ENCODE data around the gene SMTN. TPM values are rescaled to one million over a fixed set of nuclear protein-coding genes. Genes with fewer than 3 reads are reported as not detected.
"Not testable (repeated sequence)": the region's sequence is repeated elsewhere in the genome, so short reads cannot be mapped to it uniquely, and the experiment has no call there.

The SMTN gene
- total and polyA plus RNA-seq, 7 experiments from 2014 or later = 1.1 to 14.9 (median 4.4) TPM

DNA sequence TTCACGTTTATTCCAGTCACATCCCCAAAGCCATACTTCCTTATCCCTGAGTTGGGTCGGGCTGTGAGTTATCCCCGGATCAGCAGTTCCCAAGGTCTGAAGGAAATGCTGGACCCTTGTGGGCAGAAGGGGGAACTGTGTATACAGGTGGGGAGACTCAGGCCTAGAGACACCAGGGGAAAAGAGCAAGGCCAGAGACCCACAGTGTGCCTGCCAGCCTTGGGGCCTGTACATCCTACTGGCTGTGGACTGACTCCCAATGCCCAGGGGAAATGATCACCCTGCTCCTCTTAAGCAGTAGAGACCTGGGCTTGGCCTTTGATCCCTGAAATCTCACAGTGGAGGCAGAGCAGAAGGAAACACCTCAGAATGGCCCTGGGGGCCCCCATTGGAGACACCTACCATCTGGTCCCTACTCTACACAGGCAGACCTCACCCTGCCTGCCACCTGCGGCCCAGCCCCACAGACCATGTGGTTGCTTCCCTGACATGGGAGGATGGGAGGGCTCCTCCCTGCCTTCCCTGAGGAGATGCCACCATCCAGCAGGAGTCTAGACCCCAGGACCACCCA lies 25.0 kb downstream of the SMTN start:
- Mint-ChIP-seq H3K27ac (peak overlapping the region; percentile 28 to 95 (median 87)), H3K27me3 (peaks cover 0 to 3% (median 0%) of the 10 kb centered on the region in 5 donors), H3K9me3 (no peaks in the 10 kb centered on the region), H3K36me3 (no peaks in the 10 kb centered on the region), H3K4me1 (peaks cover 12 to 26% (median 20%) of the 10 kb centered on the region in 7 donors), H3K4me3 (peak overlapping the region; percentile 88 to 98 (median 93))
- Histone ChIP-seq H3K4me3 (ENCODE audit: low read length) (no peak overlapping the region), H3K36me3 (ENCODE audit: control insufficient read depth in 2 of 3, insufficient read depth in 3 of 3, low read length in 3 of 3) (peaks cover 0 to 14% (median 0%) of the 10 kb centered on the region in 3 experiments), H3K27me3 (ENCODE audit: control insufficient read depth in 2 of 2, insufficient read depth in 2 of 2, low read length in 2 of 2) (no peaks in the 10 kb centered on the region), H3K27ac (ENCODE audit: low read depth, low read length) (peak overlapping the region; percentile 86), H3K9me3 (ENCODE audit: control insufficient read depth in 2 of 3, low read length in 3 of 3) (no peaks in the 10 kb centered on the region), H3K4me1 (ENCODE audit: control insufficient read depth in 2 of 2, insufficient read depth in 2 of 2, low read length in 2 of 2) (peaks cover 8 to 16% of the 10 kb centered on the region in 2 donors)
- ATAC-seq (no peak), DNase-seq (no peak)
- POLR2A ChIA-PET = no interaction called here
- CTCF ChIA-PET = no interaction called here
- intact Hi-C loops (cut with micrococcal nuclease) = loop anchor here (2.0 to 10.0 kb wide), 6 partner anchors 41 to 529 kb away; partner anchors contain the start of genes DRG1 (in 1 of the 2), PIK3IP1 (in 1 of the 2) and RNF185 (in 1 of the 2)

- Histone ChIP-seq H3K27ac (ENCODE audit: low read depth, low read length) (peak overlapping the region; percentile 86), H3K4me3 (ENCODE audit: low read length) (peak overlapping the region; percentile 94), H3K27me3 (ENCODE audit: control insufficient read depth in 2 of 2, insufficient read depth in 2 of 2, low read length in 2 of 2) (no peaks in the 10 kb centered on the region), H3K4me1 (ENCODE audit: control insufficient read depth in 2 of 2, insufficient read depth in 2 of 2, low read length in 2 of 2) (peaks cover 8 to 16% of the 10 kb centered on the region in 2 donors), H3K9me3 (ENCODE audit: control insufficient read depth in 2 of 3, low read length in 3 of 3) (no peaks in the 10 kb centered on the region), H3K36me3 (ENCODE audit: control insufficient read depth in 2 of 3, insufficient read depth in 3 of 3, low read length in 3 of 3) (peaks cover 0 to 14% (median 0%) of the 10 kb centered on the region in 3 experiments)
- ChIA-PET CTCF (interaction anchor here (0.9 to 1.7 kb wide), 2 partner anchors 22 to 138 kb away, joined by 3 to 8 read pairs; partner anchors contain the start of genes MORC2 and TUG1), POLR2A (interaction anchor here (0.8 to 2.3 kb wide), 11 partner anchors 22 to 556 kb away, joined by 3 to 12 read pairs (median 5); partner anchors contain the start of genes PIK3IP1, PISD, SLC35E4 and SMTN)
- Mint-ChIP-seq H3K27ac (peak overlapping the region; percentile 58 to 95 (median 90)), H3K36me3 (no peaks in the 10 kb centered on the region), H3K9me3 (no peaks in the 10 kb centered on the region), H3K4me1 (peaks cover 12 to 26% (median 20%) of the 10 kb centered on the region in 7 donors), H3K4me3 (peak overlapping the region; percentile 88 to 98 (median 93)), H3K27me3 (peaks cover 0 to 3% (median 0%) of the 10 kb centered on the region in 5 donors)
- ATAC-seq (no peak), DNase-seq (no peak)
- intact Hi-C loops (cut with micrococcal nuclease) = loop anchor here (1.0 to 10.0 kb wide), 14 partner anchors 22 to 528 kb away; partner anchors contain the start of genes LIMK2 (in 2 of the 2), RNF185 (in 2 of the 2), DRG1 (in 1 of the 2) and PIK3IP1 (in 1 of the 2)
Observed at GRCh38 chr22:31106731-31107177, 25.6 kb downstream of the SMTN start.

GRCh38 chr22:31107178-31107893 lies 26.2 kb downstream of the SMTN start, which contains the start of gene SELENOM:
Gene SELENOM, minus strand, starts transcription at chr22:31107568. Its CDS starts 63 bp downstream, at chr22:31107505.
- DNase-seq (peak; percentile 73 to 89 (median 84)), ATAC-seq (peak; percentile 98)
- H3K9me3 Mint-ChIP-seq = no peaks in the 10 kb centered on the region
- Histone ChIP-seq H3K4me3 (ENCODE audit: low read length) (peak within 1 kb of the TSS; percentile 94), H3K9me3 (ENCODE audit: control insufficient read depth in 2 of 3, low read length in 3 of 3) (no peaks in the 10 kb centered on the region), H3K36me3 (ENCODE audit: control insufficient read depth in 2 of 3, insufficient read depth in 3 of 3, low read length in 3 of 3) (peaks cover 0 to 14% (median 0%) of the 10 kb centered on the region in 3 experiments), H3K27ac (ENCODE audit: low read depth, low read length) (peak within 1 kb of the TSS; percentile 86), H3K27me3 (ENCODE audit: control insufficient read depth in 2 of 2, insufficient read depth in 2 of 2, low read length in 2 of 2) (no peaks in the 10 kb centered on the region), H3K4me1 (ENCODE audit: control insufficient read depth in 2 of 2, insufficient read depth in 2 of 2, low read length in 2 of 2) (peaks cover 8 to 16% of the 10 kb centered on the region in 2 donors)
- peak within 1 kb of the TSS; percentile 88 to 98 (median 93) for H3K4me3 Mint-ChIP-seq
- ChIA-PET CTCF (interaction anchor here (0.6 to 1.7 kb wide), 7 partner anchors 18 to 555 kb away, joined by 3 to 8 read pairs (median 3); partner anchors contain the start of genes MORC2, PISD and TUG1), POLR2A (interaction anchor here (0.7 to 2.3 kb wide), 20 partner anchors 11 to 645 kb away, joined by 3 to 12 read pairs (median 4); partner anchors contain the start of genes DUSP18, PIK3IP1, PISD and SLC35E4)
- peak within 1 kb of the TSS; percentile 81 to 96 (median 90) for H3K27ac Mint-ChIP-seq
- intact Hi-C loops (cut with micrococcal nuclease) = loop anchor here (1.0 to 10.0 kb wide), 14 partner anchors 23 to 527 kb away; partner anchors contain the start of genes LIMK2 (in 2 of the 2), RNF185 (in 2 of the 2), DRG1 (in 1 of the 2) and PIK3IP1 (in 1 of the 2)
- H3K36me3 Mint-ChIP-seq = no peaks in the 10 kb centered on the region
- H3K27me3 Mint-ChIP-seq = peaks cover 0 to 3% (median 0%) of the 10 kb centered on the region in 5 donors
- H3K4me1 Mint-ChIP-seq = peaks cover 12 to 26% (median 20%) of the 10 kb centered on the region in 7 donors

GRCh38 chr22:31107894-31108218 lies 26.7 kb downstream of the SMTN start:
- POLR2A ChIA-PET = interaction anchor here (0.7 to 2.3 kb wide), 19 partner anchors 12 to 645 kb away, joined by 3 to 12 read pairs (median 4); partner anchors contain the start of genes DUSP18, PIK3IP1, PISD and SLC35E4
- peak overlapping the region; percentile 88 to 98 (median 93) for H3K4me3 Mint-ChIP-seq
- peaks cover 8 to 16% of the 10 kb centered on the region in 2 donors for H3K4me1 ChIP-seq (ENCODE audit: control insufficient read depth in 2 of 2, insufficient read depth in 2 of 2, low read length in 2 of 2)
- H3K4me1 Mint-ChIP-seq = peaks cover 12 to 26% (median 20%) of the 10 kb centered on the region in 7 donors
- ATAC-seq (peak; percentile 27), DNase-seq (no peak)
- CTCF ChIA-PET = interaction anchor here (0.6 to 1.7 kb wide), 6 partner anchors 17 to 554 kb away, joined by 3 to 8 read pairs (median 3); partner anchors contain the start of gene PISD
- H3K9me3 Mint-ChIP-seq = no peaks in the 10 kb centered on the region
- intact Hi-C loops (cut with micrococcal nuclease) = loop anchor here (1.0 to 10.0 kb wide), 14 partner anchors 24 to 527 kb away; partner anchors contain the start of genes LIMK2 (in 2 of the 2), RNF185 (in 2 of the 2), DRG1 (in 1 of the 2) and PIK3IP1 (in 1 of the 2)
- no peaks in the 10 kb centered on the region for H3K9me3 ChIP-seq (ENCODE audit: control insufficient read depth in 2 of 3, low read length in 3 of 3)
- H3K27ac ChIP-seq (ENCODE audit: low read depth, low read length) = peak overlapping the region; percentile 68
- no peaks in the 10 kb centered on the region for H3K27me3 ChIP-seq (ENCODE audit: control insufficient read depth in 2 of 2, insufficient read depth in 2 of 2, low read length in 2 of 2)
- peaks cover 0 to 3% (median 0%) of the 10 kb centered on the region in 5 donors for H3K27me3 Mint-ChIP-seq
- no peaks in the 10 kb centered on the region for H3K36me3 Mint-ChIP-seq
- H3K36me3 ChIP-seq (ENCODE audit: control insufficient read depth in 2 of 3, insufficient read depth in 3 of 3, low read length in 3 of 3) = peaks cover 0 to 14% (median 0%) of the 10 kb centered on the region in 3 experiments
- H3K4me3 ChIP-seq (ENCODE audit: low read length) = peak overlapping the region; percentile 94
- H3K27ac Mint-ChIP-seq = peak overlapping the region; percentile 81 to 96 (median 90)

DNA sequence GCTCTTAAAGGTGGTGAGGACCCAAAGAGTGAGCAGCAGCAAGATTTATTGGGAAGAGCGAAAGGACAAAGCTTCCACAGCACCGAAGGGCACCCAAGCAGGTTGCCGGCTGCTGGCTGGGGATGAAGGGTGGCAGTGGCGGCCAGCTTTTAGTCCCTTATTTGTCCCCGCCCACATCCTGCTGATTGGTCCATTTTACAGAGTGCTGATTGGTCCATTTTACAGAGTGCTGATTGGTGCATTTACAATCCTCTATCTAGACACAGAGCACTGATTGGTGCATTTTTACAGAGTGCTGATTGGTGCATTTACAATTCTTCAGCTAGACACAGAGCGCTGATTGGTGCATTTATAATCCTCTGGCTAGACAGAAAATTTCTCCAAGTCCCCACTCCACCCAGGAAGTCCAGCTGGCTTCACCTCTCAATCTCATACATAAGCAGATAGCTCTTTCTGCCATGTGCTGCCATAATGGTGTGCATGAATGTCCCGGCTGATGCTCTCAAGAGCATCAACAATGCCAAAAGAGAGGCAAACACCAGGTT lies 31.5 kb downstream of the SMTN start:
- H3K4me1 Mint-ChIP-seq; H3K36me3 Mint-ChIP-seq; H3K4me1 ChIP-seq (ENCODE audit: control insufficient read depth in 2 of 2, insufficient read depth in 2 of 2, low read length in 2 of 2); H3K4me3 Mint-ChIP-seq; intact Hi-C loops (cut with micrococcal nuclease); H3K36me3 ChIP-seq (ENCODE audit: control insufficient read depth in 2 of 3, insufficient read depth in 3 of 3, low read length in 3 of 3); H3K9me3 ChIP-seq (ENCODE audit: control insufficient read depth in 2 of 3, low read length in 3 of 3); DNase-seq; POLR2A ChIA-PET; CTCF ChIA-PET; H3K27me3 Mint-ChIP-seq; ATAC-seq; H3K27ac ChIP-seq (ENCODE audit: low read depth, low read length); H3K27ac Mint-ChIP-seq; H3K9me3 Mint-ChIP-seq; H3K27me3 ChIP-seq (ENCODE audit: control insufficient read depth in 2 of 2, insufficient read depth in 2 of 2, low read length in 2 of 2); H3K4me3 ChIP-seq (ENCODE audit: low read length): not testable (repeated sequence)
